H9 (cell line): ENCODE measurements around the gene IGF1. TPM values are rescaled to one million over a fixed set of nuclear protein-coding genes. Genes with fewer than 3 reads are reported as not detected.

ENCODE experiments used
- DNase-seq: peaks from one replicate; pipeline ENCODE4 v3.0.0-alpha.2; 2017
- H2AFZ ChIP-seq: one replicate; pipeline ENCODE4 v1.6.1; 2013; ENCODE audit warnings: mild to moderate bottlenecking, low read length, control low read depth, moderate library complexity
- H2AK5ac ChIP-seq: 2 replicates; pipeline ENCODE4 v1.6.1; 2013; ENCODE audit warnings: low read length, control low read depth, mixed read lengths; ENCODE audit not compliant: insufficient read length
- H2BK120ac ChIP-seq: one replicate; pipeline ENCODE4 v1.6.1; 2013; ENCODE audit warnings: low read depth, mild to moderate bottlenecking, low read length, control low read depth, inconsistent platforms; ENCODE audit not compliant: poor library complexity, severe bottlenecking
- H2BK12ac ChIP-seq: 2 replicates; pipeline ENCODE4 v1.6.1; 2013; ENCODE audit warnings: low read length, control low read depth, mixed read lengths, low read depth; ENCODE audit not compliant: insufficient read length
- H2BK15ac ChIP-seq: 2 replicates; pipeline ENCODE4 v1.6.1; 2013; ENCODE audit warnings: low read depth, low read length, control low read depth
- H2BK20ac ChIP-seq: one replicate; pipeline ENCODE4 v1.6.1; 2013; ENCODE audit warnings: low read depth, mild to moderate bottlenecking, low read length, control low read depth, inconsistent platforms; ENCODE audit not compliant: poor library complexity, severe bottlenecking
- H2BK5ac ChIP-seq: 2 replicates; pipeline ENCODE4 v1.6.1; 2013; ENCODE audit warnings: low read length, control low read depth, mixed read lengths; ENCODE audit not compliant: insufficient read length
- H3K14ac ChIP-seq: 2 replicates; pipeline ENCODE4 v1.6.1; 2013; ENCODE audit warnings: low read length, control low read depth; ENCODE audit not compliant: insufficient read depth
- H3K18ac ChIP-seq: 2 replicates; pipeline ENCODE4 v1.6.1; 2013; ENCODE audit warnings: low read depth, mild to moderate bottlenecking, mixed read lengths, low read length, control low read depth; ENCODE audit not compliant: insufficient read length
- H3K23ac ChIP-seq: 2 replicates; pipeline ENCODE4 v1.6.1; 2013; ENCODE audit warnings: low read length, control low read depth, mixed read lengths, low read depth; ENCODE audit not compliant: insufficient read length
- H3K23me2 ChIP-seq: 2 replicates; pipeline ENCODE4 v1.6.1; 2013; ENCODE audit warnings: low read depth, mild to moderate bottlenecking, mixed read lengths, low read length, control low read depth; ENCODE audit not compliant: insufficient read length, poor library complexity, severe bottlenecking
- H3K27ac ChIP-seq: 2 replicates; pipeline ENCODE4 v1.5.1; 2013; ENCODE audit warnings: low read length, control low read depth, mixed read lengths, low read depth; ENCODE audit not compliant: insufficient read length
- H3K27me3 ChIP-seq: 2 replicates; pipeline ENCODE4 v1.6.1; 2013; ENCODE audit warnings: low read length, control low read depth, inconsistent platforms; ENCODE audit not compliant: insufficient read depth
- H3K4ac ChIP-seq: 2 replicates; pipeline ENCODE4 v1.6.1; 2013; ENCODE audit warnings: low read depth, mild to moderate bottlenecking, control low read depth, inconsistent platforms, low read length, moderate library complexity
- H3K4me1 ChIP-seq: 2 replicates; pipeline ENCODE4 v1.6.1; 2013; ENCODE audit warnings: low read length, control low read depth, inconsistent platforms; ENCODE audit not compliant: insufficient read depth
- H3K4me2 ChIP-seq: 2 replicates; pipeline ENCODE4 v1.6.1; 2013; ENCODE audit warnings: low read length, control low read depth, mixed read lengths; ENCODE audit not compliant: insufficient read length, insufficient read depth
- H3K56ac ChIP-seq: 2 replicates; pipeline ENCODE4 v1.6.1; 2013; ENCODE audit warnings: low read depth, mild to moderate bottlenecking, mixed read lengths, low read length, control low read depth; ENCODE audit not compliant: insufficient read length
- H3K79me1 ChIP-seq: 2 replicates; pipeline ENCODE4 v1.6.1; 2013; ENCODE audit warnings: low read depth, mild to moderate bottlenecking, moderate library complexity, low read length, control low read depth, inconsistent platforms; ENCODE audit not compliant: insufficient read depth, poor library complexity, severe bottlenecking
- H3K79me2 ChIP-seq: 2 replicates; pipeline ENCODE4 v1.6.1; 2013; ENCODE audit warnings: low read length, control low read depth, inconsistent platforms; ENCODE audit not compliant: insufficient read depth
- H3K9ac ChIP-seq: 2 replicates; pipeline ENCODE4 v1.6.1; 2013; ENCODE audit warnings: low read length, control low read depth, mixed read lengths; ENCODE audit not compliant: insufficient read length; ENCODE audit errors: extremely low read depth
- H3K9me3 ChIP-seq: one replicate; pipeline ENCODE4 v1.6.1; 2013; ENCODE audit warnings: low read depth, low read length, inconsistent platforms; ENCODE audit not compliant: control insufficient read depth
- H3T11ph ChIP-seq: one replicate; pipeline ENCODE4 v1.6.1; 2013; ENCODE audit warnings: mild to moderate bottlenecking, low read length, control low read depth, inconsistent platforms
- H4K20me1 ChIP-seq: one replicate; pipeline ENCODE4 v1.6.1; 2013; ENCODE audit not compliant: control insufficient read depth, insufficient read length, insufficient read depth
- H4K5ac ChIP-seq: 2 replicates; pipeline ENCODE4 v1.6.1; 2013; ENCODE audit warnings: low read depth, mild to moderate bottlenecking, mixed read lengths, low read length, control low read depth; ENCODE audit not compliant: insufficient read length
- H4K8ac ChIP-seq: replicated peaks from 2 replicates; pipeline ENCODE4 v1.6.1; 2013; ENCODE audit warnings: low read length, control low read depth, mixed read lengths, low read depth; ENCODE audit not compliant: insufficient read length
- H4K91ac ChIP-seq: 2 replicates; pipeline ENCODE4 v1.6.1; 2013; ENCODE audit warnings: low read depth, mild to moderate bottlenecking, moderate library complexity, mixed read lengths, low read length, control low read depth; ENCODE audit not compliant: insufficient read length
- H3K27ac Mint-ChIP-seq, 3 experiments: 2 replicates in 2 of 3; 3 replicates in 1 of 3; pipeline ENCODE4 v1.8.0; 2020 to 2021; ENCODE audit warnings: mixed read lengths in 3 of 3, mild to moderate bottlenecking in 1 of 3, moderate library complexity in 1 of 3
- H3K27me3 Mint-ChIP-seq: 2 replicates; pipeline ENCODE4 v1.8.0; 2021; ENCODE audit warnings: low read depth, mild to moderate bottlenecking, moderate library complexity, mixed read lengths
- H3K36me3 Mint-ChIP-seq, 3 experiments: 2 replicates in 2 of 3; 3 replicates in 1 of 3; pipeline ENCODE4 v1.8.0; 2020 to 2021; ENCODE audit warnings: low read depth in 3 of 3, mixed read lengths in 3 of 3; ENCODE audit not compliant: insufficient read depth in 1 of 3
- H3K4me1 Mint-ChIP-seq, 2 experiments: 2 replicates each; pipeline ENCODE4 v1.8.0; 2020; ENCODE audit warnings: mixed read lengths in 2 of 2
- H3K4me3 Mint-ChIP-seq, 2 experiments: 2 replicates in 1 of 2; 3 replicates in 1 of 2; pipeline ENCODE4 v1.8.0; 2020 to 2021; ENCODE audit warnings: mild to moderate bottlenecking in 2 of 2, mixed read lengths in 2 of 2, moderate library complexity in 1 of 2
- H3K9me3 Mint-ChIP-seq, 2 experiments: 2 replicates in 1 of 2; 3 replicates in 1 of 2; pipeline ENCODE4 v1.8.0; 2020; ENCODE audit warnings: mild to moderate bottlenecking in 2 of 2, mixed read lengths in 2 of 2, moderate library complexity in 1 of 2
- CTCF ChIP-seq: fragments of 200-600 bp; sonication (generic); conservative IDR thresholded peaks from 3 replicates; pipeline ENCODE4 v1.8.0; 2021; ENCODE audit warnings: antibody characterized with exemption, mild to moderate bottlenecking
- WGBS: extraction: QIAGEN DNeasy Blood & Tissue Kit; methylation state at CpG from one replicate; pipeline ENCODE4 v1.1.7; 2013; ENCODE audit warnings: missing lambda C conversion rate, low lambda C conversion rate, mixed read lengths; ENCODE audit not compliant: insufficient read length; ENCODE audit errors: extremely low coverage; 5-methylcytosine and 5-hydroxymethylcytosine counted together
- total RNA-seq: library from RNA; stranded (reverse); gene quantifications from 2 replicates; pipeline ENCODE4 v1.2.1, GENCODE V29; 2021

Gene IGF1
- total RNA-seq, 1 experiment from 2014 or later, result not detected

DNA sequence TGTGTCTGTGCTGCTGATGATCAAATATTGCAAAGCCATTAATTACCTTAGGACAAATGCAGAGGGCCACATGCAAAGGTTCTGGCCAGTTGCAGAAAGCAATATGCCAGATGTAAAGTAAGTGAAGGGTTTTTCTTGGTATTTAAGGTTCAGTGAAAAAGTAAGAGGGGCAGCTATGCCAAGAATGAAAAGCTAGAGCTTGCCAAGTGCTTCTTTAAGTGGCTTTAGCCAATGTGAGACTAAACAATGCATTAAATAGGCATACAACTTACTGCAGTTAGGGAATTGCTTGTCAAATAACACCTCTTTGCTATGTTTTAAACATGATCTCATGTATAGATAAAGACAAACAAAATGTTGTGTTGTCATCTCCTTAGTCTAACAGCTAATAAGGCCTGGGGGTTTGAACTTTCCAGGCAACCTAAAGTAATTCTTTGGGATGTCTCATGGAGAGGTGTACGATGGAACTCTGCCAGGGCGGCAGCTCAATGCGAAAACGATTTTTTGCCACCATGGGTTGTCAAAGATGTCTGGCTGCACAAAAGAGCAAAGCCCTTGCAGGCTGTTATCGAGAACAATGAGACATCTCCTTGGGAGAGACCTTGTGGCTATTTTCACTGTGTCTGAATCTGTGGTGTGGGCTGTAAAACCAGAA, 12.0 kb downstream of the IGF1 start:
- H2BK120ac ChIP-seq, result no peak overlapping the region
- no peak overlapping the region for H2AK5ac ChIP-seq
- Mint-ChIP-seq H3K4me3 (no peak overlapping the region), H3K4me1 (no peaks in the 10 kb centered on the region), H3K36me3 (no peaks in the 10 kb centered on the region), H3K9me3 (no peaks in the 10 kb centered on the region), H3K27ac (no peak overlapping the region), H3K27me3 (no peaks in the 10 kb centered on the region)
- H4K8ac ChIP-seq, result no peak overlapping the region
- no peak overlapping the region for H3K14ac ChIP-seq
- no peaks in the 10 kb centered on the region for H3K4me1 ChIP-seq
- no peaks in the 10 kb centered on the region for H3K27me3 ChIP-seq
- H4K5ac ChIP-seq, result no peak overlapping the region
- no peak for TF ChIP-seq CTCF
- no peaks in the 10 kb centered on the region for H4K20me1 ChIP-seq
- H3K27ac ChIP-seq, result no peak overlapping the region
- no peaks in the 10 kb centered on the region for H3K9me3 ChIP-seq
- H3K79me2 ChIP-seq, result no peaks in the 10 kb centered on the region
- H3K23me2 ChIP-seq, result no peaks in the 10 kb centered on the region
- H3K18ac ChIP-seq, result no peak overlapping the region
- H3K79me1 ChIP-seq, result no peaks in the 10 kb centered on the region
- no peak overlapping the region for H2BK20ac ChIP-seq
- H3K56ac ChIP-seq, result no peak overlapping the region
- no peak overlapping the region for H4K91ac ChIP-seq
- no peak overlapping the region for H2BK15ac ChIP-seq
- no peak overlapping the region for H3K9ac ChIP-seq
- H3K4ac ChIP-seq, result no peak overlapping the region
- DNase-seq, result no peak
- no peak overlapping the region for H3K23ac ChIP-seq
- no peak overlapping the region for H2AFZ ChIP-seq
- H3T11ph ChIP-seq, result no peak overlapping the region
- H2BK5ac ChIP-seq, result no peak overlapping the region
- no peak overlapping the region for H3K4me2 ChIP-seq
- no CpG with 5 or more reads among the region's 5 CpGs for WGBS
- no peak overlapping the region for H2BK12ac ChIP-seq
